ENCODE results near the gene PI4K2A. TPM values are rescaled to one million over a fixed set of nuclear protein-coding genes. Genes with fewer than 3 reads are reported as not detected.

PI4K2A gene
- total RNA-seq, 1 experiment from 2014 or later, result 23.5 TPM

DNA sequence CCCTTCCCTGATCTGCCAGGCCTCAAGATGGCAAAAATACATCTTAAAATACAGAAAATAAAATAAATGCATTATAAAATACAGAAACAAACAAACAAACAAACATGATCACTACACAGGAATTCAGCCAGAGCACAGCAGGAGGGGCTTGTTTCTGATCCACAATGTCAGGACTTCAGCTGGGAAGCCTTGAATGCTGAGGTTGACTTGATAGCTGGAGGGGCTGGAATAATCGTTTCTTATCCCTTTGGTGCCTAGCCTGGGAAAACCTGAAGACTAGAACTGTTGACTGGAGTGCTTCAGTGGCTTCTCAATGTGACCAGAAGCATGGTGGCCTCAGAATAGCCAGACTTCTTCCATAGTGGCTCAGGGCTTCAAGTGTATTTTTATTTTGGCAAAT lies 63.9 kb downstream of the PI4K2A start:
- TF ChIP-seq, protein P1, sequence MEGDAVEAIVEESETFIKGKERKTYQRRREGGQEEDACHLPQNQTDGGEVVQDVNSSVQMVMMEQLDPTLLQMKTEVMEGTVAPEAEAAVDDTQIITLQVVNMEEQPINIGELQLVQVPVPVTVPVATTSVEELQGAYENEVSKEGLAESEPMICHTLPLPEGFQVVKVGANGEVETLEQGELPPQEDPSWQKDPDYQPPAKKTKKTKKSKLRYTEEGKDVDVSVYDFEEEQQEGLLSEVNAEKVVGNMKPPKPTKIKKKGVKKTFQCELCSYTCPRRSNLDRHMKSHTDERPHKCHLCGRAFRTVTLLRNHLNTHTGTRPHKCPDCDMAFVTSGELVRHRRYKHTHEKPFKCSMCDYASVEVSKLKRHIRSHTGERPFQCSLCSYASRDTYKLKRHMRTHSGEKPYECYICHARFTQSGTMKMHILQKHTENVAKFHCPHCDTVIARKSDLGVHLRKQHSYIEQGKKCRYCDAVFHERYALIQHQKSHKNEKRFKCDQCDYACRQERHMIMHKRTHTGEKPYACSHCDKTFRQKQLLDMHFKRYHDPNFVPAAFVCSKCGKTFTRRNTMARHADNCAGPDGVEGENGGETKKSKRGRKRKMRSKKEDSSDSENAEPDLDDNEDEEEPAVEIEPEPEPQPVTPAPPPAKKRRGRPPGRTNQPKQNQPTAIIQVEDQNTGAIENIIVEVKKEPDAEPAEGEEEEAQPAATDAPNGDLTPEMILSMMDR (IDR thresholded peaks at IDR 0.05; ENCODE audit: unreplicated experiment), result no peak
- H3K36me3 Mint-ChIP-seq (ENCODE audit: insufficient read depth, unreplicated experiment), result no peaks in the 10 kb centered on the region
- ChIA-PET POLR2A (interaction anchor here (0.8 to 20.1 kb wide), 6 partner anchors 11 to 32 kb away, joined by 3 to 915 read pairs (median 8); partner anchors contain the start of genes AVPI1, MARVELD1 and ZFYVE27), CTCF (interaction anchor here (0.6 to 21.1 kb wide), 6 partner anchors 9 to 242 kb away, joined by 3 to 847 read pairs (median 51); partner anchors contain the start of genes AVPI1, MARVELD1 and ZFYVE27)
- H3K9me3 Mint-ChIP-seq (ENCODE audit: unreplicated experiment), result no peaks in the 10 kb centered on the region
- BruUV-seq (replicated peaks), result no TSS peak
- peaks cover 12% of the 10 kb centered on the region for H3K4me1 Mint-ChIP-seq (ENCODE audit: insufficient read depth, unreplicated experiment)
- no peaks in the 10 kb centered on the region for H3K27me3 Mint-ChIP-seq (ENCODE audit: insufficient read depth, unreplicated experiment)
- H3K4me3 Mint-ChIP-seq (ENCODE audit: unreplicated experiment), result no peak overlapping the region
- DNase-seq (ENCODE audit: unreplicated experiment), result no peak
- intact Hi-C loops (cut with micrococcal nuclease), result no loop called here
- no peak overlapping the region for H3K27ac Mint-ChIP-seq (ENCODE audit: low read depth, unreplicated experiment)

DNA sequence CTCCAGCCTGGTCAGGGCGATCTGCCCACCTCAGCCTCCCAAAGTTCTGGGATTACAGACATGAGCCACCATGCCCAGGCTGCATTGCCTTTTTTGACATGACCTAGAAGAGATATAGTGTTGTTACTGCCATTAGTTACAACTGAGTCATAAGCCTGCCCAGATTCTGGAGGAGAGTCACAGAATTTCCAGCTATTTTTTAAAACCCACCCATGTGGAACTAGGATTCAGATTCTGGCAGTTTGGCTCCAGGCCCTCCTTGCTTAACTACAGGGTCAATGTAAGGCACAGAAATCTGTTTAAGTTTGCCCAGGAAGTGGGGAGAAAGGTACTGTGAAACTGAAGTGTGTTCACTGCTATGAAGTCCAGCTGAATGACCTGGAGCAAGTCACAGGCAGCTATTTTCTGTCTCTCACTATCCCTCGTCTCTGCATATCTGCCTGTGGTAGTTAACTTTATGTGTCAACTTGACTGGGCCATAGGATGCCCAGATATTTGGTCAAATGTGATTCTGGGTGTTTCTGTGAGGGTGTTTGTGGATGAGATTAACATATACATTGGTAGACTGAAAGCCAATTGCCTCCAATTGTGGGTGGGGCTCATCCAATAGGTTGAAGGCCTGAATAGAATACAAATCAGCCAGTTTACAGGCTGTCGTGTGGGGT lies 64.7 kb downstream of the PI4K2A start:
- Mint-ChIP-seq H3K9me3 (ENCODE audit: unreplicated experiment) (no peaks in the 10 kb centered on the region), H3K4me1 (ENCODE audit: insufficient read depth, unreplicated experiment) (peaks cover 19% of the 10 kb centered on the region), H3K27me3 (ENCODE audit: insufficient read depth, unreplicated experiment) (no peaks in the 10 kb centered on the region), H3K27ac (ENCODE audit: low read depth, unreplicated experiment) (no peak overlapping the region), H3K4me3 (ENCODE audit: unreplicated experiment) (no peak overlapping the region), H3K36me3 (ENCODE audit: insufficient read depth, unreplicated experiment) (no peaks in the 10 kb centered on the region)
- intact Hi-C loops (cut with micrococcal nuclease), result no loop called here
- ChIA-PET POLR2A (interaction anchor here (0.6 to 20.1 kb wide), 7 partner anchors 10 to 1615 kb away, joined by 3 to 915 read pairs (median 6); partner anchors contain the start of genes AVPI1 and MARVELD1), CTCF (interaction anchor here (0.5 to 21.1 kb wide), 4 partner anchors 8 to 225 kb away, joined by 4 to 847 read pairs (median 50); partner anchors contain the start of genes MARVELD1 and ZFYVE27)
- no peak for DNase-seq (ENCODE audit: unreplicated experiment)
- TF ChIP-seq, protein P1 (IDR thresholded peaks at IDR 0.05; ENCODE audit: unreplicated experiment), result no peak
- BruUV-seq (replicated peaks), result no TSS peak

DNA sequence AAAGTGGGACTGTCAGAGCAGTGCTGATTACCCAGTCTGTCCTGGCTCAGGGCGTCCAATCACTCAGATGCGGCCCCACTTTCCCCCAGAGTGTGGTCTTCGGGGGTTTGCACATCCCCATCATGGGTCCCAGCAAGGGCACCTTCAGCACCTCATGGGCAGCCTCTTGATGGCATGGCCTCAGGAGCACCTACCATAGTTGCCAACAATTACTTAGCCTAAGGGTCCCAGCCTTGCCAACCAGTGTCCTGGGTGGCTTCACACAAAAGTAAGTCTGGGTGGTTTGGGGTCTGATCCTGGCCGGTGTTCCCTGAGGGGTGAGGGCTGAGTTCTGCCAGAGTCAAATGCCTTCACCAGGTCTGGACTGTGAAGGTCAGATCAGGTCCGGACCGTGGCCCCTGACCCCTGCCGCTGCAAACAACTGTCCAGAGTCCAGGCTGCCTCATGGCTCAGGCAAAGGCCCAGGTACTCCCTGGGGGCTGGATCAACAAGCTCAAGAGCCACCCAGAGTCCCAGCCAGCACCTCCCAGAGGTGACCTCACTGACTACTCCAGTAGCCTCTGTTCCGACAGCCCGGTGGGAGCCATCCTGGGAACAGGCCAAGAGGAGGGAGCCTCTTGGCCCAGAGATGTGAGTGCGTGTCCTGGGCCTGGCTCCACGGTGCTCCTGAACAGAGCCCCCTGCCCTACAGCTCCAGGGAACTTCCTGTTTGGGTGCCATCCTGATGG lies 66.8 kb downstream of the PI4K2A start:
- CTCF ChIA-PET, result interaction anchor here (0.7 to 21.1 kb wide), 9 partner anchors 10 to 91 kb away, joined by 3 to 847 read pairs (median 13); partner anchors contain the start of gene ZFYVE27
- Mint-ChIP-seq H3K4me1 (ENCODE audit: insufficient read depth, unreplicated experiment) (peaks cover 16% of the 10 kb centered on the region), H3K27me3 (ENCODE audit: insufficient read depth, unreplicated experiment) (no peaks in the 10 kb centered on the region), H3K9me3 (ENCODE audit: unreplicated experiment) (no peaks in the 10 kb centered on the region), H3K4me3 (ENCODE audit: unreplicated experiment) (no peak overlapping the region), H3K36me3 (ENCODE audit: insufficient read depth, unreplicated experiment) (no peaks in the 10 kb centered on the region), H3K27ac (ENCODE audit: low read depth, unreplicated experiment) (no peak overlapping the region)
- TF ChIP-seq, protein P1 (IDR thresholded peaks at IDR 0.05; ENCODE audit: unreplicated experiment), result no peak
- POLR2A ChIA-PET, result interaction anchor here (2.6 to 20.1 kb wide), 3 partner anchors 11 to 25 kb away, joined by 11 to 915 read pairs (median 539); partner anchors contain the start of genes AVPI1 and ZFYVE27
- DNase-seq (ENCODE audit: unreplicated experiment), result no peak
- BruUV-seq (replicated peaks), result no TSS peak
- intact Hi-C loops (cut with micrococcal nuclease), result no loop called here

DNA sequence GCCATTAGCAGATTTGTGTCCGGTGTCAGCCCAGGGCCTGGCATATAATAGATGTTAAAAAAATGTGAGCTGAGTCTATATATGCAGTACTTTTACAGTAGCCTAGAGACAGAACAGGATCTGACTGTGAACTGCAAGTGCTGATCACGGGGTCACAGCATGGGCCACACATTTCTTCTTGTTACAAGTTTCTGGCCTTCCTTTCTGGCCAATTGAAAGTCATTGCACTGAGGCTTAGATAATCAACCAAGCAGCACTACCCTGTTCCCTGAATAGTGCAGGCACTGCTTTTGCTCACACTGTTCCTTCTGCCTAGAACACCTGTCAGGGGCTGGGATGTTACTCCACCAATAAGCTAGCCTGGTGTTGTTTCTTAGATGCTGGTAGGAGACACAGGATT lies 67.7 kb downstream of the PI4K2A start:
- Mint-ChIP-seq H3K36me3 (ENCODE audit: insufficient read depth, unreplicated experiment) (no peaks in the 10 kb centered on the region), H3K9me3 (ENCODE audit: unreplicated experiment) (no peaks in the 10 kb centered on the region), H3K27me3 (ENCODE audit: insufficient read depth, unreplicated experiment) (no peaks in the 10 kb centered on the region), H3K4me1 (ENCODE audit: insufficient read depth, unreplicated experiment) (peaks cover 24% of the 10 kb centered on the region), H3K4me3 (ENCODE audit: unreplicated experiment) (no peak overlapping the region), H3K27ac (ENCODE audit: low read depth, unreplicated experiment) (no peak overlapping the region)
- CTCF ChIA-PET, result interaction anchor here (0.7 to 21.1 kb wide), 9 partner anchors 9 to 59 kb away, joined by 3 to 847 read pairs (median 14); partner anchors contain the start of gene ZFYVE27
- TF ChIP-seq, protein P1 (IDR thresholded peaks at IDR 0.05; ENCODE audit: unreplicated experiment), result no peak
- no peak for DNase-seq (ENCODE audit: unreplicated experiment)
- POLR2A ChIA-PET, result interaction anchor here (1.0 to 20.1 kb wide), 4 partner anchors 10 to 31 kb away, joined by 4 to 915 read pairs (median 275); partner anchors contain the start of genes AVPI1 and ZFYVE27
- intact Hi-C loops (cut with micrococcal nuclease), result no loop called here
- BruUV-seq (replicated peaks), result no TSS peak

All from MCF 10A (cell line).